ENCODE results near the gene RNF225.

DNA sequence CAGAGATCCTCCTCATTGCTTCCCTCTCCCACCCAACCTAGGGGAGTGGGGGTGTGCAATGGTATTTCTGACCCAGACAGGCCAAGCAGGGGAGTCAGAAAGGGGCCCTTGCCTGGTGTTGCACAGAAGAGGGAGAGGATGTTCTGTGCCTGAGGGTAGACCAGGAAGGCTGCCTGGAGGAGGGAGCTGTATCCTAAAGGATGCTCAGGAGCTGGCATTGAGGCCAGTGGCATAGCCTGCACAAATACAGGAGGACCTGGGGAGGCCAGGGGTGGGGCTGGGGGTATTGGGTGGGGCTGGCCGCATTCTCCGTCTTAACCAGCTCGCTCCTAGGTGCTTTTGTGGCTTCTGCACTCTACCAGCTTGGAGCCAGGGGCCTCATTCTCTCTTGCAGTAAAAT is 4.4 kb downstream of the RNF225 start:
- TF ChIP-seq, protein P1, sequence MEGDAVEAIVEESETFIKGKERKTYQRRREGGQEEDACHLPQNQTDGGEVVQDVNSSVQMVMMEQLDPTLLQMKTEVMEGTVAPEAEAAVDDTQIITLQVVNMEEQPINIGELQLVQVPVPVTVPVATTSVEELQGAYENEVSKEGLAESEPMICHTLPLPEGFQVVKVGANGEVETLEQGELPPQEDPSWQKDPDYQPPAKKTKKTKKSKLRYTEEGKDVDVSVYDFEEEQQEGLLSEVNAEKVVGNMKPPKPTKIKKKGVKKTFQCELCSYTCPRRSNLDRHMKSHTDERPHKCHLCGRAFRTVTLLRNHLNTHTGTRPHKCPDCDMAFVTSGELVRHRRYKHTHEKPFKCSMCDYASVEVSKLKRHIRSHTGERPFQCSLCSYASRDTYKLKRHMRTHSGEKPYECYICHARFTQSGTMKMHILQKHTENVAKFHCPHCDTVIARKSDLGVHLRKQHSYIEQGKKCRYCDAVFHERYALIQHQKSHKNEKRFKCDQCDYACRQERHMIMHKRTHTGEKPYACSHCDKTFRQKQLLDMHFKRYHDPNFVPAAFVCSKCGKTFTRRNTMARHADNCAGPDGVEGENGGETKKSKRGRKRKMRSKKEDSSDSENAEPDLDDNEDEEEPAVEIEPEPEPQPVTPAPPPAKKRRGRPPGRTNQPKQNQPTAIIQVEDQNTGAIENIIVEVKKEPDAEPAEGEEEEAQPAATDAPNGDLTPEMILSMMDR (IDR thresholded peaks at IDR 0.05): no peak
- TF ChIP-seq POLR2AphosphoS5 (IDR thresholded peaks at IDR 0.05; ENCODE audit: insufficient read depth in 1 of 2, low read depth in 1 of 2): no peak
